Activated naive CD8-positive, alpha-beta T cell treated with anti-CD3 and anti-CD28 coated beads, Interleukin-2, amount 50 U/mL, for 24 hours (primary cell): ENCODE measurements around the gene ATF2.

Experiments
- ATAC-seq: fragments of 150-1000 bp; cut with Tn5 transposase; one replicate; pipeline ENCODE4 v1.10.0; 2021
- DNase-seq: peaks from one replicate; pipeline ENCODE4 v3.0.0; 2021
- H3K27ac Mint-ChIP-seq: one replicate; pipeline ENCODE4 v1.8.0; 2021; ENCODE audit warnings: mild to moderate bottlenecking, mixed read lengths
- H3K27me3 Mint-ChIP-seq: one replicate; pipeline ENCODE4 v1.8.0; 2021; ENCODE audit warnings: mixed read lengths
- H3K36me3 Mint-ChIP-seq: one replicate; pipeline ENCODE4 v1.8.0; 2021; ENCODE audit warnings: low read depth, mixed read lengths
- H3K4me1 Mint-ChIP-seq: one replicate; pipeline ENCODE4 v1.8.0; 2021; ENCODE audit warnings: mixed read lengths
- H3K4me3 Mint-ChIP-seq: one replicate; pipeline ENCODE4 v1.8.0; 2021; ENCODE audit warnings: mild to moderate bottlenecking, moderate library complexity, mixed read lengths
- H3K9me3 Mint-ChIP-seq: one replicate; pipeline ENCODE4 v1.8.0; 2021; ENCODE audit warnings: mixed read lengths

Gene ATF2

DNA sequence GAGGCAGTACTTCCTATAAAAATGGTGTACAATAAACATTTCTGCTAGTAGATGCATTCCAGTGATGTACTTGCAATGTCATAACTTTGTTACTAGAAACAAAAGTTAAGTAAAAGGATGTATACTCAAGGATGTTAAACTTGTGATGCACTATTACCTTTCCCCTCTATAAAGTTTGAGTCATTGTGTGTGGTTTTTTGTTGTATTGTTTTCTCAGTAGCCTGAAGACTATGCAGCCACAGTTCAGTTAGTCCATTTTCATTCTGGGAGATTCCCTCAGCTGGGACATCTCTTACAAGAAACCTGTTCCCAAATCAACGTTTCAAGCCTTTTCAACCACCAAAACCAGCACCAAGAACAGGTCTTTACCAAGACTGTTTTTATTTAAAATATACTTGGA is 7.9 kb upstream of the ATF2 start:
- Mint-ChIP-seq H3K36me3 (peaks cover 63% of the 10 kb centered on the region), H3K9me3 (no peaks in the 10 kb centered on the region)
- ATAC-seq: no peak

DNA sequence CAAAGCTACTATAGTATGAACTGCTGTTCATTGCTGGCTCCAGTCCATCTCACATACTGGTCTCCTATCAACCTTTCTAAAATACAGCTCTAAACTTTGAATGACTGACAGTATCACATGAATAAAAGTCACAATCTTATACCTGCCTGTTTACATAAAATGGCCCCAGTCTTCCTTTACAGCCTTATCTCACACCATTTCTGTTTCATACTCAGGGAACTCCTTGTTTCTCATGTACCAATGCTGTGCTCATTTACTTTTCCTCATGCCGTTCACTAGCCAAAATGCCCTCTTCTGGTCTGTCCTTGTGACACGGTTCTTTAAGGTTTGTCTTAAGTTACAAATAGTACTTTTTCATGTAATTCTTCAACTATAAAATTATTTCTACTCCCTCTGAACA is 7.3 kb upstream of the ATF2 start:
- DNase-seq: no peak
- Mint-ChIP-seq H3K4me3 (no peak overlapping the region), H3K27ac (no peak overlapping the region), H3K36me3 (peaks cover 57% of the 10 kb centered on the region), H3K4me1 (peaks cover 31% of the 10 kb centered on the region), H3K27me3 (no peaks in the 10 kb centered on the region), H3K9me3 (no peaks in the 10 kb centered on the region)
- no peak for ATAC-seq

More for the DNA sequence above, 7.9 kb upstream of the ATF2 start:
- no peak overlapping the region for H3K4me3 Mint-ChIP-seq
- H3K27ac Mint-ChIP-seq: no peak overlapping the region
- H3K4me1 Mint-ChIP-seq: peaks cover 32% of the 10 kb centered on the region
- no peaks in the 10 kb centered on the region for H3K27me3 Mint-ChIP-seq
- DNase-seq: no peak

DNA sequence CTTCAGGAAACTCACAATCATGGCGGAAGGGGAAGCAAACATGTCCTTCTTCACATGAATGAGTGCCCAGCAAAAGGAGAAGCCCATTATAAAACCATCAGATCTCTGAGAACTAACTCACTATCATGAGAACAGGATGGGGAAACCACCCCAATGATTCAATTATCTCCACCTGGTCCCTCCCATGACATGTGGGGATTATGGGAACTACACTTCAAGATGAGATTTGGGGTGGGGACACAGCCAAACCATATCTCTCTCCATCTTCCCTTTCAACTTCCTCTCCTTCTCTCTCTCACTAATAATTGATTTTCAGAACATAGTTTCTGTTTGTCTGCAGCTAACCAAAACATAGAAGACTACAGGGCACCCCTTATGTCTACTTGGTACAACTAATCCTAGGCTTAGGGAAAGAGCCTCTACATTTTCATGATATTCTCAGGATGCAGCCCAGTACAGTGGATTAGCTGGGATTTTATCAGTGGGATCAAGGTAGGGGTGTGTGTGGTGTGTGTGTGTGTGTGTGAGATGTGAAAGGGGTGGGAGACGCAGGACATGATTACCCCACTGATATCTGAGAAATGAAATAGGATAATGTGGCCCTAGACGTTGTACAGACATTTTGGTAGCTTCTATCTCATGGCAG is 2.8 kb upstream of the ATF2 start:
- peaks cover 39% of the 10 kb centered on the region for H3K4me1 Mint-ChIP-seq
- no peaks in the 10 kb centered on the region for H3K27me3 Mint-ChIP-seq
- no peak overlapping the region for H3K27ac Mint-ChIP-seq
- H3K36me3 Mint-ChIP-seq: peaks cover 22% of the 10 kb centered on the region
- no peak overlapping the region for H3K4me3 Mint-ChIP-seq
- DNase-seq (no peak), ATAC-seq (no peak)
- H3K9me3 Mint-ChIP-seq: no peaks in the 10 kb centered on the region

DNA sequence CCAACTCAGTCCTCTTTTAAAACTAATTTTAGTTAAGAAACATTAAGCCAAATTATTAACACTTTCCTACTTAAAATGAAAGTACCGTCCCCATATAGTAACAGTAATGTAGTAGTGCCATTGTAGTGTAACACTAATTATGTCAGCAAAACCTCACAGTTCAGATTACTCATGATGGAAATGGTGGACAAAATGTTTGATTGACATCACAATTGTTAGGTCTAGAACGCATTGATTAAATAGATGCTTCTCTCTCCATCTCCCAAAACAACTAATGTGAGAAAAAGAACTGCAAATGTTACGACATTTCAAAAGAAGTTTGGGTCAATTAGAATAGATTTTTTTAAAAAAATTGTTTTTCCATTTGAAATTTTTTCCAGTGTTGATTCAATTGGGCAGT is 1.2 kb upstream of the ATF2 start:
- Mint-ChIP-seq H3K36me3 (peaks cover 10% of the 10 kb centered on the region), H3K4me1 (peaks cover 46% of the 10 kb centered on the region), H3K9me3 (no peaks in the 10 kb centered on the region), H3K27ac (peak overlapping the region; percentile 96), H3K27me3 (no peaks in the 10 kb centered on the region), H3K4me3 (peak overlapping the region; percentile 98)
- ATAC-seq (no peak), DNase-seq (no peak)

DNA sequence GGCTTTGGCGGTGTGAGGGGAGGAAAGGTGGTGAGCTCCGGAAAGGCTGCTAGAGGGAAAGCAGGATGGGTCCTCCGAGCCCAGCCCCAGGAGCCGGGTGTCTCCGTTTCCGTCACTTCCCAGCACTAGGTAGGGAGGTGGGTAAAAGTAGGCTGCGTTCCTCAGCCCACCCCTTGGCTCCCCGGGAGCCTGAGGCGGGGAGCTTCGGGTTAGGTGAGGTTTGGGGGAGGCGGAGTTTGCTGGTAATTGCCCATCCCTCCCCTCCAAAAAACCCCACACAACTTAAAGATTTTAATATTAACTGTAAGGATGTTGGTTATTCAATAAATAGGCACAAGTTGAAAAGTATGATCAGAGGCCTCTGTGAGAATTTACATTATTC is 552 bp upstream of the ATF2 start:
- H3K9me3 Mint-ChIP-seq: no peaks in the 10 kb centered on the region
- peak overlapping the region; percentile 98 for H3K4me3 Mint-ChIP-seq
- peak overlapping the region; percentile 96 for H3K27ac Mint-ChIP-seq
- DNase-seq: no peak
- no peaks in the 10 kb centered on the region for H3K27me3 Mint-ChIP-seq
- H3K36me3 Mint-ChIP-seq: peaks cover 9% of the 10 kb centered on the region
- peaks cover 46% of the 10 kb centered on the region for H3K4me1 Mint-ChIP-seq
- no peak for ATAC-seq

DNA sequence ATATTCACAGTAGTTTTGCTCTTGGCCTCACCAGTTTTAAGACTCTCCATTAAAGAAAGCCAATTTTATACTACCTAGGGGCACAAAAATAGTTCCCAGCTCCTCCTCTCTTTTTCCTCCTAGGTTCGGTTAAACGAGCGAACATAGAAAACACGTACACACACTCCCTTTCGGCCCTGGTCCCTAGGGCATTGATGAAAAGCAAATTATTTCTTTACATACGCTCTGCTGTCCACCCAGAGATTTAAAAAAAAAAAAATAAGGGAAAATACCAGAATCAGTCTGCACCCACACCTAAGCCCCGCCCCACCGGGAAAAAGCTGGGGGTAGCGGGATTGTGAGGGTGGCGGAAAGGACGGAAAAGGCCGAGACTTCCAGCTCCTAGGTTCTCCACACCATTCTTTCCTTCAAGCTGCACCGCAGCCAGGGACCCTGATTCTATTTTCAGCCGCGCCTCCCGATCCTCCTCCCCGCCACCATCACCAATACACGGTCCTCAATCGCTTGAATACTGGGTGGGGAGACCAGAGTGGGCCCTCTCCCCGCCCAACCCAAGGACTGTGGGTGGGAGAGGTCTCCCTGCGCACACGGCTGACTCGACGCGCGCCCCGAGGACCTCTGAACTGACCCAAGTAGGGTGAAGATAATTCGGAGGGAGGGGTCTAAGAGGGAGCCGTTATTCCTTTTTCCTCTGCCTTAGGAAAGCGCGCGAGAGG is 769 bp downstream of the ATF2 start:
- ATAC-seq (peak; percentile 2), DNase-seq (peak; percentile 38)
- H3K4me1 Mint-ChIP-seq: peaks cover 51% of the 10 kb centered on the region
- no peaks in the 10 kb centered on the region for H3K27me3 Mint-ChIP-seq
- peaks cover 3% of the 10 kb centered on the region for H3K36me3 Mint-ChIP-seq
- peak overlapping the region; percentile 98 for H3K4me3 Mint-ChIP-seq
- peak overlapping the region; percentile 96 for H3K27ac Mint-ChIP-seq
- no peaks in the 10 kb centered on the region for H3K9me3 Mint-ChIP-seq

DNA sequence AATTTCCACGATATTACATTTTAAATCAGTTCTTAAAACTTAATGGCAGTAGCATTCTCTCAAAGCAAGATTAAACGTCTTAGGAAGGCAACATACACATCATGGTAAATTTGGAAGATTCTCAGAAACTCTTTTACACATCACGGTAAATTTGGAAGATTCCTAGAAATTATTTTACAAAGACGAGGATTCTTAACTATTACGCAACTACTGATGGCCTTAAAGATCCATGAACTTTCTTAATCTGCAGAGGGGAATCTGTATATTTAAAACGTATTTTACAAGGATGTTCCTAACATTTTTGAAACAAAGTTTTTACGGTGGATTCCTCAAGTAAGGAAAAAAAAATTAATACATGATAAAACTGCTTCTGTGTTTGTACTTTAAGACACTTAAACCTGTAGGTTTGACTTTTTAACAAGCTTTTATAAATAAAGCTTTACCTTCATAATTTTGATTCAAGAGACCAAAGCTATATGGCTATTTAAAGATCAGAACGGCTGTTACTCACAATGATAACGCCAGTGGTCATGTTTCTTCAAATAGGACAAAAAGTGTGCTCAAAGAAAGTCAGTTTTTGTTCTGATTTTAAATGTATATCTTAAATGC is 1.7 kb downstream of the ATF2 start:
- Mint-ChIP-seq H3K4me3 (peak overlapping the region; percentile 98), H3K4me1 (peaks cover 58% of the 10 kb centered on the region), H3K27ac (peak overlapping the region; percentile 14), H3K27me3 (no peaks in the 10 kb centered on the region), H3K9me3 (no peaks in the 10 kb centered on the region), H3K36me3 (no peaks in the 10 kb centered on the region)
- no peak for ATAC-seq
- no peak for DNase-seq

DNA sequence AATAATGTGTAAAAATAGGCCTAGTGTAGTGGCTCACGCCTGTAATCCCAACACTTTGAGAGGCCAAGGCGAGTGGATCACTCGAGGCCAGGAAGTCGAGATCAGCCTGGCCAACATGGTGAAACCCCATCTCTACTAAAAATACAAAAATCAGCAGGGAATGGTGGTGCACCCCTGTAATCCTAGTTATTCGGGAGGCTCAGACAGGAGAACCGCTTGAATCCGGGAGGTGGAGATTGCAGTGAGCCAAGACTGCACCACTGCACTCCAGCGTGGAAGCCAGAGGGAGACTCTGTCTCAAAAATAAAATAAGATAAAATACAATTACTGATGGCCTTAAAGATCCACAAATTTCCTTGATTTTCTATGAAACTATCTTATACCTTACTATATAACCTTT is 3.8 kb downstream of the ATF2 start:
- ATAC-seq: no peak
- Mint-ChIP-seq H3K27ac (no peak overlapping the region), H3K27me3 (no peaks in the 10 kb centered on the region), H3K4me3 (no peak overlapping the region), H3K4me1 (peaks cover 45% of the 10 kb centered on the region), H3K9me3 (no peaks in the 10 kb centered on the region), H3K36me3 (peaks cover 2% of the 10 kb centered on the region)
- DNase-seq: no peak

DNA sequence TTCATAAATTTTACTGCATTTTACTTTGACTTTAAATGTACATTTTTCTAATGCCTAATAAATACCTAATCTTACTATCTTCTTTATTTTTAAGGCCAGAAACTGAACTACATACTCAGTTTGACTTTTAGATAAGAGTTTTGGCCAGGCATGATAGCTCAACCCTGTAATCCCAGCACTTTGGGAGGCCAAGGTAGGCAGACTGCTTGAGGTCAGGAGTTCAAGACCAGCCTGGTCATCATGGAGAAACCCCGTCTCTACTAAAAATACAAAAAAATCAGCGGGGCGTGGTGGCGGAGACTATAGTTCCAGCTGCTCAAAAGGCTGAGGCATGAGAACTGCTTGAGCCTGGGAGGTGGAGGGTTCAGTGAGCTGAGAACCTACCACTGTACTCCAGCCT is 9.1 kb downstream of the ATF2 start:
- H3K27me3 Mint-ChIP-seq: no peaks in the 10 kb centered on the region
- no peak for DNase-seq
- H3K4me1 Mint-ChIP-seq: peaks cover 31% of the 10 kb centered on the region
- no peak overlapping the region for H3K4me3 Mint-ChIP-seq
- H3K36me3 Mint-ChIP-seq: peaks cover 18% of the 10 kb centered on the region
- ATAC-seq: no peak
- no peak overlapping the region for H3K27ac Mint-ChIP-seq
- H3K9me3 Mint-ChIP-seq: no peaks in the 10 kb centered on the region

DNA sequence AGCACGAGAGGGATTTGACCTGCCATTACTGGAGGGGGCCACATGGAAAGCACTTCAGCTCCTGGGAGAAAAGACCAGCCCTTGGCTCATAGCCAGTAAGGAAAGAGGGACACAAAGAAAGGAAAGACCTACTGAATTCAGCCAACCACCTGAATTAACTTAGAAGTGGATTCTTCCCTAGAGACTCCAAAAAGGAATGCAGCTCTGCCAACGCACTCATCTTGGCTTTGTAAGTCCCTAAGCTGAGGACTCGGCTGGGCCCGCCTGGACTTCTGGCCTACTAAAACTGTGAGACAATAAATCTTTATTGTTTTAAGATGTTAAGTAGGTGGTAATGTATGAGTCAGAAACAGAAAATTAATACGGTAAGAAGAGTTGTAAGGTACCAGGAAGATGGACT is 11.5 kb downstream of the ATF2 start:
- no peak for ATAC-seq
- Mint-ChIP-seq H3K27ac (no peak overlapping the region), H3K27me3 (no peaks in the 10 kb centered on the region), H3K9me3 (no peaks in the 10 kb centered on the region), H3K4me1 (peaks cover 38% of the 10 kb centered on the region), H3K4me3 (no peak overlapping the region), H3K36me3 (peaks cover 18% of the 10 kb centered on the region)
- DNase-seq: no peak

DNA sequence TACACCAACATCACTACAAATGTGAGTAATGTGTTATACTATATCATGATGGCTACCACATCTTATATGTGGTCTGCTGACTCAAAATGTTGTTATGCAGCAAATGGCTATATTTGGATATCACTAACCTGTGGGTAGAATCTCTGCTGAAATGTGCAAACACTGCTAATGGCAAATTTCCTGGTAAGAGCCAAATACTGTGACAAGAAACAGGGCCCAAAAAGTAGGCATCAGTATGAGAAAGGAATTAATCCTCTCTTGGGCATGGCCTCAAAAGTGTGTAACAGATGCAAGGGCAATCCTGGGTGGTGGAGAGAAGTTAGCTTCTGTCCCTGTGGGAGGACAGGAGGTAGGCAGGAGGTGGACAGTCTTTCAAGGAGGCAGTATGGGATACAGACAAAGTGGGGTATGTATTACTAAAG is 13.3 kb downstream of the ATF2 start:
- H3K27me3 Mint-ChIP-seq: no peaks in the 10 kb centered on the region
- peaks cover 35% of the 10 kb centered on the region for H3K4me1 Mint-ChIP-seq
- no peak for DNase-seq
- peak overlapping the region; percentile 66 for H3K27ac Mint-ChIP-seq
- peak; percentile 89 for ATAC-seq
- H3K36me3 Mint-ChIP-seq: peaks cover 18% of the 10 kb centered on the region
- no peak overlapping the region for H3K4me3 Mint-ChIP-seq
- no peaks in the 10 kb centered on the region for H3K9me3 Mint-ChIP-seq

DNA sequence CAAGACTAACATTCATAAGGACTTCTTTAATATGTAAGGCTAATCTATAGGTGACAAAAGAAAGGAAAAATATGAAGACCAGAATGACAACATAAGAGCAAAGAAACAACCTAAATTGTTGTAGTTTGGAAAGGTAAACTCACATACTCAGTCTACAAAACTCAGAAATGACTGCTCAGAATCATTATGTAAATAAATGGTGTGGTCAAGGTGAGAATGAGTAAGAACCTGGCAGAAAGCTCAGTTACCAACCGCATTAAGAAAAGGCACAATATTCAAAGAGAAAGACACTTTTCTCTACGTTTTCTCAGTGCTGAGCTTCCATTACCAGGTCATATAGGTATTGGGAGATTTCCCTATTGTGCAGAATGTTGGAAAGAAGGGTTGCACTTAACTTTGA is 15.8 kb downstream of the ATF2 start:
- Mint-ChIP-seq H3K4me1 (peaks cover 42% of the 10 kb centered on the region), H3K27ac (no peak overlapping the region), H3K27me3 (no peaks in the 10 kb centered on the region), H3K36me3 (peaks cover 30% of the 10 kb centered on the region), H3K9me3 (no peaks in the 10 kb centered on the region), H3K4me3 (no peak overlapping the region)
- ATAC-seq: peak; percentile 31
- no peak for DNase-seq

DNA sequence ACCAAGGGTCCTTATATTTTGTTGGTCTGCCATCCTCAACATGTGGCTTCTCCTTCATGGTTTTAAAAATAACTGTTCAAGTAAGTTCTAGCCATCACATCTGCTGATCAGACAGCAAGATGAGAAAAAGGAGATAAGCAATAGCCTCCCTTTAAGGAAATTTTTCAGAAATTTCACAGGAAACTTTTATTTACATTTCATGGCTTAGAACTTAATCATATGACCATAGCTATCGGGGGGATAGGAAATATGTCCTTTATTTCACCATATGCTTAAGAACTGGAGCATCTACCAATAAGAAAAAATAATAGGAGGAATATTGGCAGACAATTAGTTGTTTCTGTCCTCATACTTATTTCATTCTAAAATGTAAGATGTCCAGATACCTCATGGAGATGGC is 16.2 kb downstream of the ATF2 start:
- no peak overlapping the region for H3K27ac Mint-ChIP-seq
- H3K36me3 Mint-ChIP-seq: peaks cover 25% of the 10 kb centered on the region
- DNase-seq: no peak
- H3K27me3 Mint-ChIP-seq: no peaks in the 10 kb centered on the region
- H3K4me1 Mint-ChIP-seq: peaks cover 42% of the 10 kb centered on the region
- H3K9me3 Mint-ChIP-seq: no peaks in the 10 kb centered on the region
- no peak overlapping the region for H3K4me3 Mint-ChIP-seq
- no peak for ATAC-seq

DNA sequence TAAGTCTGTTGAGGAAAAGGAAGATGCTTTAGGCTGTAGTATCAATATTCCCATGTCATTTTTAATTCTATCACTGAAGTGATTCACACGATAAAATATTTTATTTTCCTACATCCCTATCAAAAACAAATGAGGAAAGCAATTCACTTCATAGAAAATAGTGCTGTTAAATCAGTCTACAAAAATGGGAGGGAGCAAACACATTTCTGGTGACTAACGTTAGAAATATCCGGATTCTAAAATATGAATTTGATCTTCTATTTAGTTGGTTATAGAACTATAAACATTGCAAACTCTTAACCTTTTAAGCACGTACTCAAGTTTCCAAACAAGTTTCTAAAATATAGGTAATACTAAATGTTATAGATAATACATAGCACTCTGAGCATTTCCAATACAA is 20.8 kb downstream of the ATF2 start:
- no peak for ATAC-seq
- H3K9me3 Mint-ChIP-seq: no peaks in the 10 kb centered on the region
- H3K27ac Mint-ChIP-seq: no peak overlapping the region

DNA sequence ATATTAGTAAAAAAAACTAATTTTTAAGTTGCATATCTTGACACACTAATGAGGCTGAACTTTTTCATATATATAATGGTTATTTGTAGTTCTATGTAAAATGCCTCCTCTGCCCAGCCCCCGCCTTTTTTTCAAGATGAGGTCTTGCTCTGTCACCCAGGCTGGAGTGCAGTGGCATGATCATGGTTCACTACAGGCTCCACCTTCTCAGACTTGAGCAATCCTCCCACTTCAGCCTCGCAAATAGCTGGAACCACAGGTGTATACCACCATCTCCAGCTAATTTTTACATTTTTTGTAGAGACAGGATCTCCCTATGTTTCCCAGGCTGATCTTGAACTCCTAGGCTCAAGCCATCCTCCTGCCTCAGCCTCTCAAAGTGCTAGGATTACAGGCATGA is 24.3 kb downstream of the ATF2 start:
- H3K4me3 Mint-ChIP-seq: no peak overlapping the region
- H3K27ac Mint-ChIP-seq: no peak overlapping the region
- H3K36me3 Mint-ChIP-seq: peaks cover 31% of the 10 kb centered on the region
- ATAC-seq: no peak
- DNase-seq: no peak
- no peaks in the 10 kb centered on the region for H3K27me3 Mint-ChIP-seq
- no peaks in the 10 kb centered on the region for H3K9me3 Mint-ChIP-seq
- H3K4me1 Mint-ChIP-seq: peaks cover 20% of the 10 kb centered on the region

More for the DNA sequence above, 20.8 kb downstream of the ATF2 start:
- H3K4me1 Mint-ChIP-seq: peaks cover 22% of the 10 kb centered on the region
- no peaks in the 10 kb centered on the region for H3K27me3 Mint-ChIP-seq
- H3K4me3 Mint-ChIP-seq: no peak overlapping the region
- no peak for DNase-seq
- peaks cover 33% of the 10 kb centered on the region for H3K36me3 Mint-ChIP-seq
